Measurements from ENCODE around the gene UMODL1.

Gene UMODL1

GRCh38 chr21:42135386-42136052, 64.4 kb downstream of the UMODL1 start:
- DNase-seq = no peak

DNA sequence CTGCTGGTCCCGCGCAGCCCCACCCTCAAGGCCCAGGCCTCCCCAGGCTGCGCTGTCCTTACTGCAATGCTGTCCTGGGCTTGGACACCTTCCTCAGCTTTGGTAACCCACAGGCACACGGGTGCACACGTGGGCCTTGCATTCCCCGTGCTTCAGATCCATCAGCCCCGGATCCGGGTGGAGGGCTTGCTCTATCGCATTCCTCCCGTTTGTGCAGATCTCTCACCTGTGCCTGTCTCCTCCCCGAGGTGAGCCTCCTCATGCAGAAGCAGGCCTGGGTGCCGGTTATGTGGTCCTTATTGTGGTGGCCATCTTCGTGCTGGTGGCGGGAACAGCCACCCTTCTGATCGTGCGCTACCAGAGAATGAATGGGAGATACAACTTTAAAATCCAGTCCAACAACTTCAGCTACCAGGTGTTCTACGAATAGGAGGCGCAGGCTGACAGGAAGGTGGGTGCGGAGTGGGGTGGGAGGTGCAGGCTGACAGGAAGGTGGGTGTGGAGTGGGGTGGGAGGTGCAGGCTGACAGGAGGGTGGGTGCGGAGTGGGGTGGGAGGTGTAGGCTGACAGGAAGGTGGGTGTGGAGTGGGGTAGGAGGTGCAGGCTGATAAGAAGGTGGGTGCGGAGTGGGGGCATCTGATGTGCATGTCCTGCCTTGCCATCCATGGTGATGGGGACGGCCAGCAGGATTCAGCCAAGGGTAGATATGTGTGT, 66.2 kb downstream of the UMODL1 start:
- no peak for DNase-seq

DNA sequence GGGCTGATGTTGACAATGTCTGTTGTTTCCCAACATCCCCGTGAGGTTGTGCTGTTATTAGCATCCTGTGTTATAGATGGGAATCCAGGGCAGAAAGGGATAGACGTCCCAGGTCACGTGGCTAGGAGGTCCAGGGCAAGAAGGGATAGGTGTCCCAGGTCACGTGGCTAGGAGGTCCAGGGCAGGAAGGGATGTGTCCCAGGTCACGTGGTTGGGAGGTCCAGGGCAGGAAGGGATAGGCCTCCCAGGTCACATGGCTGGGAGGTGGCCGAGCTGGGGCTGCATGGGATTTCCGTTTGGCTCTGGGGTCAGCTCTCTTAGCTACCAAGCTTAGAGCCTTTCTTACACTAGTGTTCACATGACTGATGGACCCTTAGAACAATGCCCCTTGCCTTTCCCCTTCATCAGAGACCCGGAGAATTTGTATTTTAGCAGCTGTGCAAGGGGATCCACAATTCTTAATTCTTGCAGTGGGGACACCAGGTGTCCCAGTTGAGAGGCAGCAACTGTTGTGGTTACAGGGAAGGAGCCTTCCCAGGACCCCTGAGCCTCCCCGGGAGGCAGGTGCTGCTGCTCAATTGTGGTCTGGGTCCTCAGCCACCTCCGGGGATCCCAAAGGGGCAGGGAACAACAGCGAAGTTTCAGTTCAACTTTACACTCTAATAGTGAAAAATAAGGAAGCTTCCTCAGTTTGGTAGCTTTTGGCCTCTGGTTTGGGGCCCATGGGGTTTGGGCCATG, 69.2 kb downstream of the UMODL1 start:
- DNase-seq = no peak

- no peak for DNase-seq
Measured at GRCh38 chr21:42141643-42142042, 70.5 kb downstream of the UMODL1 start.

DNA sequence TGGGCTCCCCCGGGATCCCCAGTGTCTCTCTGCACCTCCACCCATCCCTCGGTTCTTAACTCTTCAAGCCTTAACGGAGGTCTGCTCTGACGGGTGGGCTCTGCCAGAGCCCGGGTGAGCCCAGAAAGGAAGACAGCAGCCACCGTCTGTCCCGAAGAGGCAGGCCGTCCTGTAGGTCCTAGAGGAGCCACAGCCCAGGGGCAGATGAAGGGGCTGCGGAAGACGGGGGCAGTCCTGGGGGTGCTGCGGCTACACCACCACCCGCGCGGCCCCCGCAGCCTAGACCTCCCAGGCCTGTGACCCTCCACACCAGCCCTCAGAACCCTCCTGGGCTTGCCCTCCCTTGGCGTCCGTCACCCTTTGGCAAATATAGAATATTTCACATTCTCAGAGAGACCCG, 71.0 kb downstream of the UMODL1 start:
- no peak for DNase-seq

GRCh38 chr21:42142627-42143026, 71.5 kb downstream of the UMODL1 start:
- no peak for DNase-seq

DNA sequence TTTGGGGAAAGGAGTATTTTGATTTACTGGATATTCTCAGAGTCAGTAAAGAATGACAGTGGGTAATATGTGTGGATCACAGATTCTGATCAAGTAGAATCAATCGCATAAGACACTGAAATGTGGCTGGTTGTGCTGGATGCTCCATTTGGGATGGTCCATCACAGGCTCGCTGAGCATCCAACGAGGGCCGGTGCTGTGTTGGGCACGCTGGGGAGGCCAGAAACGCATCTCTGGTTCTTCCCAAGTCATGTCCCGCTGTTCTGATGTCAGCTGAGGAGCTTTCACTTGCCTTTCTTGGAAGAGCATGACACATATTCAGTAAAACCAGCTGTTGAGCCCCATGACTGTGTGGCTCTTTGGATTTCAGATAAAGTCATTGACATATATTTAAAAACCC, 72.0 kb downstream of the UMODL1 start:
- no peak for DNase-seq

- DNase-seq = no peak
Measured at GRCh38 chr21:42144221-42144620, 73.1 kb downstream of the UMODL1 start.

DNA sequence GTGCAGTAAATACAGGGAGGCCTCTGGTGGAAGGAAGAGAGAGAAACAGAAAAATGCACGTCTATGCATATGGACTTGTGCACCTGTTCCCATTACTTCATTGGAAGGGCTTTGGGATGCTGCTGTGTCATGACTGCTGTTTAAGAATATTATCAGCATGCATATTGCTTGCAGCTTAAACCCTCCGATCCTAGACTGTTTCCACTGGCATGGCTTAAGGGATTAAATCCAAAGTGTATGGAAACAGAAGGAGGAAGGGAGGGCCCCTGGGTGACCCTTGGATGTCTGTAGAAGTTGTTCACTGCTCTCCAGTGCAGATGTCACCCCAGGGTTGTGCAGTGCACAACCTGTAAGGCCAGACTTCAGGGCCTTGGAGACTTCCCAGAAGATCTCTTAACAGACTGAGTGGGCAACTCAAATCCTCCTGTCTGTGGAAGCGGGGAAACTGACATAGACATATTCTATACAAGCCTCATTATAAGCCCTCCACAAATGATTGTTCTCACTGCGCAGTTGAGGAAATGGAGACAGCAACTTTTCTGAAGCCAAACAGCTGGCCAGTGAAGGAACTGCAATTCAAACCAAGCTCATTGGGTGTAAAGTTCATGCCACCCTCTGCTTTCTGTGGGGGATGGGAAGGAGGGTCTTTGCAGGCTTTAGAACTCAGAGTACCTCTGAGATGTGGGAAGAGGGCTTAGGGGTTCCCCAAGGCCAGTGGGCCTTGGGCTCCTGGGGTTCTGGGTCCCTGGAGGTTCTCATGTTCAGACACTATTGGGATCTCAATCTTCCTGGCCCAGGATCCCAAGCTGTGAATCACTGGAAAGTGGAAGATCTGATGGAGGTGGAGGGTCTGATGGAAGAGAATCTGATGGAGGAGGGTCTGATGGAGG, 73.8 kb downstream of the UMODL1 start:
- no peak for DNase-seq

DNA sequence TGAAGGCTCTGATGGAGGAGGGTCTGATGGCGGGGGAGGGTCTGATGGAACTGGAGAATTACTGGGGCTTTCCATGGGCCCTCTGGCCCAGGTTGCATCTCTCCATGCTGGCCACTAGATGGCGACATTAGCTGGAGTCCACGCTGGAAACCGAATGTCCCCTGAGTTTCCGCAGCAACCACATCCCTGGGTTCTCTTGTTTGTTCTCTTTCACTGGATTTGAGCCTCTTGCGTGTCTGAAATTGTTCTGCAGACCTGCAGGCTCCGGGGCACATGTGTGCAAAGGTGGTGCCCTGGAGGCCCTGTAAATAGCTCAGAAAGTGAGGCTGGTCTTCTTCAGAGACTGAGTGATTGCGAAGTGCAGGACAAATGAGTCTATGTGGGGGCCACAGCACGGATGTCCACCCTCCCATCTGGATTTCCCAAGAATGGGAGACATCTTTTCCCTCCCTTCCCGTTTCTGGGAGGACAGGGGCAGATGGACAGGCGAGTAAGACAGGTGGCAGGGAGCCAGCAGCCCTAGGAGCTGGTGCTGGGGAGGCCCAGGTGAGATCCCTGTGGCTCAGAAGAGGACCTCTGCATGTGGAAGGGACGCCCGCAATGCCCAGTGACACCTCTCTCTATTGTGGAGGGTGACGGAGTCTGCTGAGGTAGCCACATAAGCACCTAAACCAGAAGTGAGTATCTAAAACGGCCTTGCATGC, 74.6 kb downstream of the UMODL1 start:
- peak; percentile 41 for DNase-seq

GRCh38 chr21:42146273-42146805, 75.2 kb downstream of the UMODL1 start:
- no peak for DNase-seq

DNA sequence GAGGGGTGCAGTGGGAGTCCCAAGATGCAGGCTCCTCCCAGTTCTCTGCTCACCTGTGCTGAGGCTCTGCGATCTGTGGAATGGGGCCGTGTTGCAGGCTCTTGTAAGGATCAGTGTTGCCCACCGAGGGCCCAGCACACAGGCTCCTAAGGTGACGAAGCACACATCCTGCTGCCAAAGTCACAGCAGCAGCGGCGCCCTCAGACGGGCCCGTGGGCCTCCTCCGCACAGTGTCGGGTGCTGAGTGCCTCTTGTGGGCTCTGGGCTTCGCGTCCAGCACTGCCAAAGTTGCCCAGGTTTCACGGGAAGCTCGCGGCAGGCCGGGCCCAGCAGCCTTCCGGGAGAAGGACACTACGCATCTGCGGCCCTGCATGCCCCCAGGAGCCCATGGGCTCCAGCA, 75.7 kb downstream of the UMODL1 start:
- no peak for DNase-seq

DNA sequence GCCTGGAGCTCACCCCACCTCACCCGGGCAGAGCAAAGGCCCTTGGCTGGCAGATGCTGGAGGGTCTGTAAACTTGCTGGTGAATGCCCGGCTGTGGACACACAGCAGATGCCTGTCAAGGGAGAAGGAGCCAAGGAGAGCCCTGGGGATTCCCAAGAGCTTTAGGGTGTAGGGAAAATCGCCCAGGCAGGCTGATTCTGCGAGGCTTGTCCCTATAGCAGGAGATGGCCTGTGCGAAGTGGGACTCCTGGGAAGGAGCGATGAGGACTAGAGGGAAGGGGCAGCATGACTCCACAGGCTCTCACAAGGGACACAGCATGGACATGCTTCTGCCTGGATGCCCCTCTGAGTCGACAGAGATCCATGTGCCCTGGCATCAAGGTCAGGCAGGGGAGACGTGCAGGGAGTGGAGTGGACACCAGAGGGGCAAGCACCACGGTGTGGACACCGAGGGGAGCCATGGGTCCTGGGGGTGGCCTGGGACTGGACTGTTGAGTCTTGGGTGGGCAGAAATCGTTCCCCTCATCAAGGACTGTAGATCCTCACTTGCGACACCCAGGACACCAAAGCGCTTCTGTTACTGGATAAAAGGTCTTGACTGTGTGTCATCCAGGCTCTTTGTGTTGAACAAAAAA, 76.4 kb downstream of the UMODL1 start:
- no peak for DNase-seq

DNA sequence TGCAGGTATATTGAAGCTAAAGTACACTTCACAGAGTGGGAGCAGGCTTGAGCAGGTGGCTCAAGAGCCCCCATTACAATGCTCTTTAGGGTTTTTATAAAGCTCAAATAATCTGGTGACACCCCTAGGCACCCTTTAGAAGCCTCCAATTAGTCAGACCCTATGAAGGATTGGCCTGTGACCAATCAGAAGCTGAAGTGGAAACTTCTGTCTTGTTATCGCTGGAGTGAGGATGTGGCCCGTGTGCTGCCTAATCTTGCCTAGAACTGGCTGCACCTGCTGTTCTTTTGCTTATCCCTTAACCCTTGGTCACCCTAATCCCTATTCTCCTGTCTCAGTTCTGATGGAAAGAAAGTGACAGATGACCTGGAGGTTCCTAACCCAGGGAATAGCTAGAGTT, 77.0 kb downstream of the UMODL1 start:
- no peak for DNase-seq

- DNase-seq = no peak
Measured at GRCh38 chr21:42148584-42148983, 77.5 kb downstream of the UMODL1 start.

DNA sequence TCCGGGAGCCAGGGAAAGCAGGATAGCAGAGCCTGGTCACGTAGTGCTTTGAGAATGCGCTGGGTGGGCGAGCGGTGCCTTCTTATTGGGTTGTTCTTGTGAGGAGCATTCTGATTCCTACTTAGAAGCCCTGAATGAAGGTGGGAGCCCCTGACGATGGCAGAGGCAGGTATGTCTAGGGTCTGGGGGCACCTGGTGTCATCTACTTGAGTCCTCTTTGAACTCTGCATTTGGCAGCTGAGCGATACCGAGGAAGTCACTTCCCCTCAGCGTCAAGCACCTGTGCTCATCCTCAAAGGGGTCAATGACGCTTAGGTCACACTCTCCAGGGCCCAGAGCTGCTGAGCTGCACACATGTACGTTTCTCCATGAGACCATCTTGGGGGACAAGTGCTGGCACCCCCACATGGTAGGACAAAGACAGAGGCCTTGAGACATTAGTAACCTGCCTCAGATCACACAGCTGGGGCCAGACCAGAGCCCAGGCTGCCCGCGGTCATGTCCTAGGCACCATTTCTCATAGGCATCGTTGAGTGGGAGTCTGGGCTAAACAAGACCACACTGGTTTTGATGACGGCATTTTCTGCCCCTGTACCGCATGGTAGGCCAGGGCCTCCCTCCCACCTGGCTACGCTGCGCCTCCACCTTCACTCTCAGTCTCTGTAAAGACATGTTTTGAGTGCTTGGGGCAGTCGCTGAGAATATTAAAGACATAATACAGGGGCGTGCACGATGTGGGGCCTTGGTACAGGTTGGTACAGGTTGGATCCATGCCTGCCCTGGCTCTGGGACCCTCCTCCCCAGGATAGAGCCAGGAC, 78.7 kb downstream of the UMODL1 start:
- no peak for DNase-seq

- no peak for DNase-seq
Measured at GRCh38 chr21:42150474-42151085, 79.5 kb downstream of the UMODL1 start.

GRCh38 chr21:42151148-42151947, 80.2 kb downstream of the UMODL1 start:
- DNase-seq = no peak

- DNase-seq = no peak
Measured at GRCh38 chr21:42151948-42152220, 80.8 kb downstream of the UMODL1 start.
